ENCODE measurements around the gene PCDH15. TPM values are rescaled to one million over a fixed set of nuclear protein-coding genes. Genes with fewer than 3 reads are reported as not detected.

The PCDH15 gene
- total RNA-seq, 1 experiment from 2014 or later: 0.61 TPM

- no peak overlapping the region for H2AK5ac ChIP-seq (ENCODE audit: insufficient read length, low read length)
- peaks cover 7% of the 10 kb centered on the region in 2 experiments for H3K4me1 Mint-ChIP-seq
- H3K4ac ChIP-seq (ENCODE audit: low read depth, low read length): no peak overlapping the region
- H2AFZ ChIP-seq (ENCODE audit: low read length): no peak overlapping the region
- no peaks in the 10 kb centered on the region for H3K79me1 ChIP-seq (ENCODE audit: insufficient read depth, low read depth, low read length, poor library complexity, severe bottlenecking)
- H3K18ac ChIP-seq (ENCODE audit: insufficient read length, low read depth, low read length): no peak overlapping the region
- H3K4me2 ChIP-seq (ENCODE audit: insufficient read depth, insufficient read length, low read length): no peak overlapping the region
- no peak overlapping the region for H4K8ac ChIP-seq (replicated peaks; ENCODE audit: insufficient read length, low read depth, low read length)
- H2BK5ac ChIP-seq (ENCODE audit: insufficient read length, low read length): no peak overlapping the region
- H3K9me3 Mint-ChIP-seq: no peaks in the 10 kb centered on the region
- H3K27ac Mint-ChIP-seq: no peak overlapping the region
- no peaks in the 10 kb centered on the region for H3K27me3 ChIP-seq (ENCODE audit: insufficient read depth, low read length)
- no peak overlapping the region for H4K5ac ChIP-seq (ENCODE audit: insufficient read length, low read depth, low read length)
- no peak overlapping the region for H4K91ac ChIP-seq (ENCODE audit: insufficient read length, low read depth, low read length)
- H3K9ac ChIP-seq (ENCODE audit: extremely low read depth, insufficient read length, low read length): no peak overlapping the region
- H2BK12ac ChIP-seq (ENCODE audit: insufficient read length, low read depth, low read length): no peak overlapping the region
- H3K4me1 ChIP-seq (ENCODE audit: insufficient read depth, low read length): no peaks in the 10 kb centered on the region
- no CpG with 5 or more reads among the region's 2 CpGs for whole genome bisulfite sequencing (ENCODE audit: extremely low coverage, insufficient read length, low lambda C conversion rate)
- TF ChIP-seq CTCF (conservative IDR thresholded peaks at IDR 0.05): peak; percentile 56; the same call in 2 of the 3 replicates
- H3K79me2 ChIP-seq (ENCODE audit: insufficient read depth, low read length): no peaks in the 10 kb centered on the region
- no peaks in the 10 kb centered on the region for H3K36me3 Mint-ChIP-seq (ENCODE audit: insufficient read depth in 1 of 3, low read depth in 3 of 3)
- no peak overlapping the region for H3K23ac ChIP-seq (ENCODE audit: insufficient read length, low read depth, low read length)
- no peaks in the 10 kb centered on the region for H3K27me3 Mint-ChIP-seq (ENCODE audit: low read depth)
- H2BK120ac ChIP-seq (ENCODE audit: low read depth, low read length, poor library complexity, severe bottlenecking): no peak overlapping the region
- no peak overlapping the region for H3T11ph ChIP-seq (ENCODE audit: low read length)
- H4K20me1 ChIP-seq (ENCODE audit: control insufficient read depth, insufficient read depth, insufficient read length): no peaks in the 10 kb centered on the region
- H3K9me3 ChIP-seq (ENCODE audit: control insufficient read depth, low read depth, low read length): no peaks in the 10 kb centered on the region
- no peak overlapping the region for H3K14ac ChIP-seq (ENCODE audit: insufficient read depth, low read length)
- H2BK15ac ChIP-seq (ENCODE audit: low read depth, low read length): no peak overlapping the region
- H3K23me2 ChIP-seq (ENCODE audit: insufficient read length, low read depth, low read length, poor library complexity, severe bottlenecking): no peaks in the 10 kb centered on the region
- no peak overlapping the region for H2BK20ac ChIP-seq (ENCODE audit: low read depth, low read length, poor library complexity, severe bottlenecking)
- no peak for DNase-seq
- no peak overlapping the region for H3K27ac ChIP-seq (ENCODE audit: insufficient read length, low read depth, low read length)
- H3K56ac ChIP-seq (ENCODE audit: insufficient read length, low read depth, low read length): no peak overlapping the region
- H3K4me3 Mint-ChIP-seq: no peak overlapping the region
Measured at GRCh38 chr10:53846809-53847208, 954.2 kb downstream of the PCDH15 start.

All from H9 (cell line).